ENCODE measurements around the gene GRHPR.

GRCh38 chr9:37395663-37396062, 26.8 kb upstream of the GRHPR start:
- TF ChIP-seq CTCF (IDR thresholded peaks at IDR 0.05), result no peak
- TF ChIP-seq NFIC (IDR thresholded peaks at IDR 0.05; ENCODE audit: borderline replicate concordance), result no peak
- no peak for TF ChIP-seq POLR2AphosphoS5 (IDR thresholded peaks at IDR 0.05; ENCODE audit: low read depth, low read length)
- TF ChIP-seq, protein P1, sequence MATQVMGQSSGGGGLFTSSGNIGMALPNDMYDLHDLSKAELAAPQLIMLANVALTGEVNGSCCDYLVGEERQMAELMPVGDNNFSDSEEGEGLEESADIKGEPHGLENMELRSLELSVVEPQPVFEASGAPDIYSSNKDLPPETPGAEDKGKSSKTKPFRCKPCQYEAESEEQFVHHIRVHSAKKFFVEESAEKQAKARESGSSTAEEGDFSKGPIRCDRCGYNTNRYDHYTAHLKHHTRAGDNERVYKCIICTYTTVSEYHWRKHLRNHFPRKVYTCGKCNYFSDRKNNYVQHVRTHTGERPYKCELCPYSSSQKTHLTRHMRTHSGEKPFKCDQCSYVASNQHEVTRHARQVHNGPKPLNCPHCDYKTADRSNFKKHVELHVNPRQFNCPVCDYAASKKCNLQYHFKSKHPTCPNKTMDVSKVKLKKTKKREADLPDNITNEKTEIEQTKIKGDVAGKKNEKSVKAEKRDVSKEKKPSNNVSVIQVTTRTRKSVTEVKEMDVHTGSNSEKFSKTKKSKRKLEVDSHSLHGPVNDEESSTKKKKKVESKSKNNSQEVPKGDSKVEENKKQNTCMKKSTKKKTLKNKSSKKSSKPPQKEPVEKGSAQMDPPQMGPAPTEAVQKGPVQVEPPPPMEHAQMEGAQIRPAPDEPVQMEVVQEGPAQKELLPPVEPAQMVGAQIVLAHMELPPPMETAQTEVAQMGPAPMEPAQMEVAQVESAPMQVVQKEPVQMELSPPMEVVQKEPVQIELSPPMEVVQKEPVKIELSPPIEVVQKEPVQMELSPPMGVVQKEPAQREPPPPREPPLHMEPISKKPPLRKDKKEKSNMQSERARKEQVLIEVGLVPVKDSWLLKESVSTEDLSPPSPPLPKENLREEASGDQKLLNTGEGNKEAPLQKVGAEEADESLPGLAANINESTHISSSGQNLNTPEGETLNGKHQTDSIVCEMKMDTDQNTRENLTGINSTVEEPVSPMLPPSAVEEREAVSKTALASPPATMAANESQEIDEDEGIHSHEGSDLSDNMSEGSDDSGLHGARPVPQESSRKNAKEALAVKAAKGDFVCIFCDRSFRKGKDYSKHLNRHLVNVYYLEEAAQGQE (IDR thresholded peaks at IDR 0.05; ENCODE audit: low read depth, low read length), result no peak
- no peak for TF ChIP-seq NRF1 (IDR thresholded peaks at IDR 0.05; ENCODE audit: low read depth, low read length)
- no peak for TF ChIP-seq EP300 (IDR thresholded peaks at IDR 0.05; ENCODE audit: borderline replicate concordance in 1 of 2, low read depth in 1 of 2, low read length in 1 of 2)
- TF ChIP-seq CHD2 (IDR thresholded peaks at IDR 0.05; ENCODE audit: low read length, partially characterized antibody), result no peak
- TF ChIP-seq, protein P2, sequence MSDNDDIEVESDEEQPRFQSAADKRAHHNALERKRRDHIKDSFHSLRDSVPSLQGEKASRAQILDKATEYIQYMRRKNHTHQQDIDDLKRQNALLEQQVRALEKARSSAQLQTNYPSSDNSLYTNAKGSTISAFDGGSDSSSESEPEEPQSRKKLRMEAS (IDR thresholded peaks at IDR 0.05; ENCODE audit: low read depth), result no peak
- no peak for TF ChIP-seq PBX3 (IDR thresholded peaks at IDR 0.05)
- TF ChIP-seq SMC3 (IDR thresholded peaks at IDR 0.05; ENCODE audit: low read depth, low read length), result no peak
- no peak for TF ChIP-seq EZH2phosphoT487 (IDR thresholded peaks at IDR 0.05; ENCODE audit: borderline replicate concordance, low read depth)
- no peak for TF ChIP-seq TAF1 (IDR thresholded peaks at IDR 0.05; ENCODE audit: borderline replicate concordance, low read depth, low read length)
- TF ChIP-seq YY1 (IDR thresholded peaks at IDR 0.05; ENCODE audit: low read depth), result no peak

Measured in SK-N-SH (cell line).